Right lung (tissue), 5 donors: ENCODE results near the gene FMO1. TPM values are rescaled to one million over a fixed set of nuclear protein-coding genes. Genes with fewer than 3 reads are reported as not detected.
"Not testable (repeated sequence)": the region's sequence is repeated elsewhere in the genome, so short reads cannot be mapped to it uniquely, and the experiment has no call there.

Source experiments
- DNase-seq, 2 donors: peaks; one replicate each; pipeline ENCODE4 v3.0.0-alpha.2; 2013
- polyA plus RNA-seq, 5 donors: library from polyadenylated mRNA; unstranded; fragments of 120-200 nt; gene quantifications; one replicate each; pipeline versions ENCODE4 v1.2.1 to v1.2.3, GENCODE V29; 2013; ENCODE audit warnings: inconsistent platforms in 1 of 5, low replicate concordance in 1 of 5; ENCODE audit not compliant: insufficient read length in 5 of 5, insufficient read depth in 1 of 5

Gene FMO1
- polyA plus RNA-seq, 5 donors: 2.2 to 4.8 (median 3.2) TPM

DNA sequence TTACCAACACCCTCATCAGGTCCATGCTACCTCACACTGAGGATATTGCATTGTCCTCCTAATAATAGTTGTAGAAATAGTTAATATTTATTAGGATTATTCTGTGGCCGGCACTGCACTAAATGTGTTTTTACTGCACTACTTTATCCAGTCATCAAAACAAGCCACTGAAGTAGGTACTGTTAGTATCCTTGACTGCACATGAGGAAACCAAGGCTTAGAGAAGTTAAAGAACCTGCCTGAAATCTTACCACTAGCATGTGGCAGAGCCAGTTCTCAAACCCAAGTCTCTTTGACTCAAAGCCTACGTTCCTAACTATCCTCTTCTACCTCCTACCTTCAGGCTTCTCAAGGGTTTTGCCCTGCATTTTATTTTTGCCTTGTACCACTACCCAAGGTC is 30.9 kb downstream of the FMO1 start:
- DNase-seq: no peak

- no peak for DNase-seq
Observed at GRCh38 chr1:171279678-171280077, 31.4 kb downstream of the FMO1 start.

GRCh38 chr1:171280599-171280998 is 32.3 kb downstream of the FMO1 start:
- DNase-seq: no peak

GRCh38 chr1:171286032-171286705 is 37.9 kb downstream of the FMO1 start:
- no peak for DNase-seq

GRCh38 chr1:171290621-171291020 is 42.3 kb downstream of the FMO1 start:
- DNase-seq: no peak

GRCh38 chr1:171292799-171293198 is 44.5 kb downstream of the FMO1 start:
- DNase-seq: no peak

DNA sequence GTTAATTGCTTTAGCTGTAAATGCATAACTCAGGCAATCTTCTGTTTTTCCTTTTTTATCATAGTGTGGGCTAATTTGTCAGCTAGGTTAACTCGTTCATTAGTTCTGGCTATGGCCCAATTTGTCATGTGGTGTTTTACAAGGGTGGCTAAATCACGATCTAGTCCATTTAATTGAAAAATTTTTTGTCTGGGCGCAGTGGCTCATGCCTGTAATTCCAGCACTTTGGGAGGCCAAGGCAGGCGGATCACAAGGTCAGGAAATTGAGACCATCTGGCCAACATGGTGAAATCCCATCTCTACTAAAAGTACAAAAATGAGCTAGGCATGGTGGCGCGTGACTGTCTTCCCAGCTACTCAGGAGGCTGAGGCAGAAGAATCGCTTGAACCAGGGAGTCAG is 47.1 kb downstream of the FMO1 start:
- not testable (repeated sequence) for DNase-seq

DNA sequence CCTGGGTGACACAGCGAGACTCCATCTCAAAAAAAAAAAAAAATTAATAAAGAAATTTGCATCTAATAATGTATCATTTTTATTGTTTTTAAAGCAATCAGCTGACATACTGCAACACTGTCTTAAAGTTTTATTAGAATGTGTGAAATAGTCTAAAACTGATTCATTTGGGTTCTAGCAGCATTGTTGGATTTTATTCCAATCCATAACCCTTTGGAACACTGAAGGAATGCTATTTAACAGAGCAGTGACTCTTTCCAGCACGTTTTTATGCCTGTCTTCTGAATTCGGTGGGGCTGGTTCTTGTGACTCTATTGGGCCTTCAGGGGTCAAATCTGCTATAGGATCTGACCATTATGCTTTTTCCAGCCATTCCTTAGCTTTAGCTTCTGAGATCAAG is 47.5 kb downstream of the FMO1 start:
- DNase-seq: no peak

GRCh38 chr1:171296897-171297296 is 48.6 kb downstream of the FMO1 start:
- no peak for DNase-seq

GRCh38 chr1:171298696-171299095 is 50.4 kb downstream of the FMO1 start:
- no peak for DNase-seq

GRCh38 chr1:171299342-171299741 is 51.0 kb downstream of the FMO1 start:
- no peak for DNase-seq

DNA sequence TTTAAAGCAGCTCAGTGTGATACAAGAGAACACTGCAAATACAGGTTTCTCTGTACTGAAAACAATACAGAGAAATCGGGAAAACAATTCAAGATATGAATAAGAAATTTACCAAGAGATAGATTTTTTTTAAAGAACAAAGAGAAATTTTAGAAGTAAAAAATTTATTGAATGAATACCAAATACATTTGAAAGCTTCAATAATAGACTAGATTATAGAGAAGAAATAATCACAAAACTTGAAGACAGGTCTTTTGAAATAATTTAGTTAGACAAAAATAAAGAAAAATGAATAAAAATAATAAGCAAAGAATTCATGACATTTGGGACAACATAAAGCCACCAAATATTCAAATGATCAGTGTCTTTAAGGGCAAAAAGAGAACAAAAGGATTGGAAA is 52.1 kb downstream of the FMO1 start:
- DNase-seq: no peak

GRCh38 chr1:171310661-171311087 is 62.4 kb downstream of the FMO1 start:
- DNase-seq: no peak

DNA sequence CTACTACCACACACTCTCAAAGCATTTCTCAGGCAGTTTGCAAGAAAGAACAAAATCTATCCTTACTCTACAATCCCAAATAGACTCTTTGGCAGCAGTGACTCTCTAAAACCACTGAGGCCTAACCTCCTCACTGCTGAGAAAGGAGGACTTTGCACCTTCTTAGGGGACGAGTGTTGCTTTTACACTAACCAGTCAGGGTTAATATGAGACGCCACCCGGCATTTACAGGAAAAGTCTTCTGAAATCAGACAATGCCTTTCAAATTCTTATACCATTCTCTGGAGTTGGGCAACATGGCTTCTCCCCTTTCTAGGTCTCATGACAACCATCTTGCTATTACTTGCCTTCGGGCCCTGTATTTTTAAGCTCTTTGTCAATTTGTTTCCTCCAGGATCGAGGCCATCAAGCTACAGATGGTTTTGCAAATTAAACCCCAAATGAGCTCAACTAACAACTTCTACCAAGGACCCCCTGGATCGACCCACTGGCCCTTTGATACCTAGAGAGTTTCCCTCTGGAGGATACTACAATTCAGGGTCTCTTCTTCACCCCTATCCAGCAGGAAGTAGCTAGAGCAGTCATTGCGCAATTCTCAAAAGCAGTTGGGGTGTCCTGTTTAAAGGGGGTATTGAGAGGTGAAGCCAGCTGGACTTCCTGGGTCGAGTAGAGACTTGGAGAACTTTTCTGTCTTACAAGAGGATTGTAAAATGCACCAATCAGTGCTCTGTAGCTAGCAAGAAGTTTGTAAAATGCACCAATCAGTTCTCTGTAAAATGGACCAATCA is 63.7 kb downstream of the FMO1 start:
- no peak for DNase-seq

GRCh38 chr1:171313319-171313834 is 65.1 kb downstream of the FMO1 start:
- no peak for DNase-seq

DNA sequence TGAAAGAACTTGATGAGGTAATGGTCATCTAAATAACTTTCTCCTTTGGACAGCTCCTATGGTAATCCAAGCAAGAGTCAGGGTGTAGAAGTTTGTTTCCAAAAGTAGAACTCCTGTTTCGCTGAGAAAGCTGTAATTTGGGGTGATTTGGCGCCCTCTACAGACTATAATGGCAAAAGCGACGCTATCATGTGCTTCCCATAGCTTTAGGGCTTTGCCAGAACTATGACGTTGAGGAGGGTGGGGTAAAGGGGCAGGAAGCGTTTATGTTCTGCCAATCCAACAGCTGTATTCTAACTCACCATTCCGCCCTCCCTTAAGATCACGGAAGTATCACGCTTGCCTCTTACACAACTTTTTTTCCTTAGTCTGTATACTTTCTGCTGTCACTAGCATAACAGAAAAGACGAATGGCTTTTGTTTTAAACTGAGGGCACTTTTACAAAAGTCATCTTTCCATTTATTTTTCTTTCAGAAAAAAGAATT is 65.6 kb downstream of the FMO1 start, which contains the start of gene FMO4:
Gene FMO4 (plus strand): TSS at position 349 of the 486 bp plus-strand sequence. CDS start 5,643 bp downstream, outside the sequence.
- DNase-seq: peak; percentile 99

DNA sequence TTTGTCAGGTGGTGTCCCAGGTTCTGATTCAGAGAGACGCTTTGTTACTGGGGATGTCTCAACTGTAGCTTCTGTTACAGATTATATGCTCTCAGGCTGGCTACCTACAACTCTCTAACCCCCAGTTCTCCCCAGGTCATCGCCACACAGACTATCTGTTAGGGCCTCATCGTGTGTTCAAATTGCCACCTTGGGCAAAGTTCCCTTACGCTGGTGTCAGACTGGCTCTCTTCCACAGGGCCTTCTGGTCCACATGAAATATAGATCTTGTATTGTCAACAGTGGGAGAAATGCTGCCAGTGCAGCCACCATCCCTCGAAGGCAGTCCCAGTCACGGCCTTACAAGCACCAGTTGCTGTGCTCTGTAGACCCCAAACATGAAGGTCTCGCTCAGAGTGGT is 81.0 kb downstream of the FMO1 start:
- DNase-seq: no peak

DNA sequence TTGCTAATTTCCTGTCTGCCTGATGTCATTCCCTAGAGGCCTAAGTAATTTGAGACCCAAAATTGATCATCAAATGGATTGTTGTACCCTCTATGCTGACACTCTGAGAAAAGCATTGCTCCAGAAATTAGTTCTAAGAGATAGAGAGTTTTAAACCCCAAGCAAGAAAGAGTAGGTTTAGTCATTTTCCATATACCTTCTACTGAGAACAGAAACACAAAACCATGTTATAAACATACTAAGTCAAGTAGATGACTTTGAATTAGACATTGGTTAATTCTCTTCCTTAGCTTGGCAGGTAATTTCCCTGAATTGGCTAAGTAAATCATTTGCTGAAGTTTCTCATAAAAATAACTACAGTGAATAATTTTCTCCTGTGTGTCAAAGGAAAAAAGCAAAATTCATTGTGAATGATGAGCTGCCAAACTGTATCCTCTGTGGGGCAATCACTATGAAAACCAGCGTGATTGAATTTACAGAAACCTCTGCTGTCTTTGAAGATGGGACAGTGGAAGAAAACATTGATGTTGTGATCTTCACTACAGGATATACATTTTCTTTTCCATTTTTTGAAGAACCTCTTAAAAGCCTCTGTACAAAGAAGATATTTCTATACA is 85.8 kb downstream of the FMO1 start:
- DNase-seq: no peak
